Measurements from ENCODE around the gene CPEB4. TPM values are rescaled to one million over a fixed set of nuclear protein-coding genes. Genes with fewer than 3 reads are reported as not detected.
A peak's percentile ranks its signal among the peaks of the same experiment; 100 is the strongest.

The CPEB4 gene
- total RNA-seq, 1 experiment from 2014 or later = 11.1 TPM

- Histone ChIP-seq H3K4me1 (ENCODE audit: control insufficient read depth in 1 of 2, insufficient read depth in 2 of 2, low read length in 2 of 2) (peaks cover 0 to 20% of the 10 kb centered on the region in 2 experiments; a peak in 2 of 4 replicates), H3K4me3 (replicated peaks in 1 of 2; ENCODE audit: low read depth in 1 of 2, low read length in 2 of 2) (peak overlapping the region; percentile 58 to 71), H3K27ac (ENCODE audit: low read depth, low read length) (no peak overlapping the region), H3K79me2 (ENCODE audit: insufficient read depth, low read length) (no peaks in the 10 kb centered on the region), H3K9me3 (ENCODE audit: control insufficient read depth in 1 of 2, insufficient read depth in 1 of 2, low read depth in 1 of 2, low read length in 2 of 2) (no peaks in the 10 kb centered on the region), H3K4me2 (ENCODE audit: low read length) (peak overlapping the region; percentile 87), H3K9me2 (ENCODE audit: insufficient read depth) (no peaks in the 10 kb centered on the region), H4K20me1 (ENCODE audit: insufficient read depth) (no peaks in the 10 kb centered on the region), H3K27me3 (ENCODE audit: insufficient read depth, low read length) (peaks cover 11% of the 10 kb centered on the region; the same call in 1 of the 2 replicates), H3K36me3 (ENCODE audit: control insufficient read depth in 1 of 2, insufficient read depth in 2 of 2, low read length in 2 of 2) (no peaks in the 10 kb centered on the region), H3K9ac (ENCODE audit: low read length) (peak overlapping the region; percentile 14; the same call in 1 of the 2 replicates), H2AFZ (ENCODE audit: low read depth, low read length, poor library complexity, severe bottlenecking) (no peak overlapping the region)
- CTCF ChIA-PET = interaction anchor here (0.7 to 1.5 kb wide), 3 partner anchors 85 to 273 kb away, joined by 3 to 4 read pairs (median 3); no protein-coding TSS in a partner anchor
- TSS peak; percentile 68 for BruUV-seq (replicated peaks)
- POLR2A ChIA-PET = interaction anchor here (0.6 to 1.5 kb wide), 10 partner anchors 8 to 891 kb away, joined by 3 to 7 read pairs (median 4); no protein-coding TSS in a partner anchor
- RAD21 ChIA-PET (ENCODE audit: low non-redundant PET in 1 of 2, low total read pairs in 2 of 2, uncharacterized antibody in 2 of 2, unreplicated experiment in 2 of 2) = no interaction called here
- intact Hi-C loops (cut with micrococcal nuclease) = loop anchor here (5.0 kb wide), 1 partner anchor 121 kb away; no protein-coding TSS in a partner anchor
- ATAC-seq (no peak; the same call in 1 of the 2 replicates), DNase-seq (ENCODE audit: low read depth, low spot score) (no peak)
- no peak for TF ChIP-seq RAD21 (IDR thresholded peaks at IDR 0.05; ENCODE audit: low read depth)
- 0 out of 2 replicates have a peak, but pooled peaks have one; percentile 12 for TF ChIP-seq JUND (IDR thresholded peaks at IDR 0.05)
These were observed 453 bp downstream of the CPEB4 start for GRCh38 chr5:173888473-173889131.

DNA sequence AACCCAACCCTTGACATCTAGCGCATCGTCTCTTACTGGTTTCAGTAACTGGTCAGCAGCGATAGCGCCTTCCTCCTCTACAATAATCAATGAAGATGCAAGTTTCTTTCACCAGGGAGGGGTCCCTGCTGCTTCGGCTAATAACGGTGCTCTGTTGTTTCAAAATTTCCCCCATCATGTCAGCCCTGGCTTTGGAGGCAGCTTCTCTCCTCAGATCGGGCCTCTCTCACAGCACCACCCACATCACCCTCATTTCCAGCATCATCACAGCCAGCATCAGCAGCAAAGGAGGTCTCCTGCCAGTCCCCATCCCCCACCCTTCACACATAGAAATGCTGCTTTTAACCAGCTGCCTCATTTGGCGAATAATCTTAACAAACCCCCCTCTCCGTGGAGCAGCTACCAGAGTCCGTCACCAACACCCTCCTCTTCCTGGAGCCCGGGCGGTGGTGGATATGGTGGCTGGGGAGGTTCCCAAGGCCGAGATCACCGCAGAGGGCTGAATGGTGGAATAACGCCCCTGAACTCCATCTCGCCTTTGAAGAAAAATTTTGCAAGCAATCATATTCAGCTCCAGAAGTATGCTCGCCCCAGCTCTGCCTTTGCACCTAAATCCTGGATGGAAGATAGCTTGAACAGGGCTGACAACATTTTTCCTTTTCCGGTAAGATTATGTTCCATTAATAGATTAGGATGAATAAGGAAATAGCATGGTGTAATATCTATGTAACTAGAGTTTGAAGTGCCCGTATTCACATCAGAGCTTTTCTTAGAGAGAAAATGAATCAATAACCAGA is 2.2 kb downstream of the CPEB4 start:
- intact Hi-C loops (cut with micrococcal nuclease) = no loop called here
- Histone ChIP-seq H3K36me3 (ENCODE audit: control insufficient read depth in 1 of 2, insufficient read depth in 2 of 2, low read length in 2 of 2) (no peaks in the 10 kb centered on the region), H3K4me2 (ENCODE audit: low read length) (no peak overlapping the region), H3K9me2 (ENCODE audit: insufficient read depth) (no peaks in the 10 kb centered on the region), H3K9me3 (ENCODE audit: control insufficient read depth in 1 of 2, insufficient read depth in 1 of 2, low read depth in 1 of 2, low read length in 2 of 2) (no peaks in the 10 kb centered on the region), H3K4me1 (ENCODE audit: control insufficient read depth in 1 of 2, insufficient read depth in 2 of 2, low read length in 2 of 2) (peaks cover 0 to 14% of the 10 kb centered on the region in 2 experiments; a peak in 2 of 4 replicates), H4K20me1 (ENCODE audit: insufficient read depth) (no peaks in the 10 kb centered on the region), H2AFZ (ENCODE audit: low read depth, low read length, poor library complexity, severe bottlenecking) (no peak overlapping the region), H3K4me3 (replicated peaks in 1 of 2; ENCODE audit: low read depth in 1 of 2, low read length in 2 of 2) (no peak overlapping the region), H3K79me2 (ENCODE audit: insufficient read depth, low read length) (no peaks in the 10 kb centered on the region), H3K9ac (ENCODE audit: low read length) (no peak overlapping the region), H3K27ac (ENCODE audit: low read depth, low read length) (no peak overlapping the region), H3K27me3 (ENCODE audit: insufficient read depth, low read length) (peaks cover 11% of the 10 kb centered on the region; the same call in 1 of the 2 replicates)
- no peak for TF ChIP-seq SRF (IDR thresholded peaks at IDR 0.05; ENCODE audit: low read depth)
- DNase-seq (ENCODE audit: low read depth, low spot score) = no peak
- ChIA-PET POLR2A (no interaction called here), RAD21 (ENCODE audit: low non-redundant PET in 1 of 2, low total read pairs in 2 of 2, uncharacterized antibody in 2 of 2, unreplicated experiment in 2 of 2) (no interaction called here), CTCF (interaction anchor here (0.9 kb wide), 1 partner anchor 35 kb away, joined by 3 read pairs; no protein-coding TSS in a partner anchor)
- no TSS peak for BruUV-seq (replicated peaks)
- ATAC-seq = no peak
